Measurements from ENCODE around the gene GTF3C1.

GRCh38 chr16:27498031-27498825 lies 51.5 kb downstream of the GTF3C1 start:
- TF ChIP-seq PHF8 (conservative IDR thresholded peaks at IDR 0.05; ENCODE audit: low read depth, low read length): no peak
- no peak for TF ChIP-seq RNF2 (IDR thresholded peaks at IDR 0.05; ENCODE audit: borderline replicate concordance, low read depth, low read length, missing control alignments, poor library complexity, severe bottlenecking)
- TF ChIP-seq CTCF (IDR thresholded peaks at IDR 0.05; ENCODE audit: control extremely low read depth in 1 of 3, insufficient read depth in 1 of 3, low read depth in 1 of 3, low read length in 3 of 3): no peak
- no peak for TF ChIP-seq ASH2L (IDR thresholded peaks at IDR 0.05; ENCODE audit: low read length)
- no peak for TF ChIP-seq EP300 (IDR thresholded peaks at IDR 0.05; ENCODE audit: borderline replicate concordance in 1 of 2, low read depth in 2 of 2, low read length in 2 of 2)
- TF ChIP-seq POLR2AphosphoS5 (IDR thresholded peaks at IDR 0.05; ENCODE audit: low read depth, low read length): no peak
- no peak for TF ChIP-seq POLR2A (IDR thresholded peaks at IDR 0.05; ENCODE audit: control extremely low read depth in 1 of 2, low read depth in 2 of 2, low read length in 2 of 2)
- no peak for TF ChIP-seq TCF12 (IDR thresholded peaks at IDR 0.05; ENCODE audit: low read depth, low read length)
- no peak for TF ChIP-seq KDM5A (IDR thresholded peaks at IDR 0.05; ENCODE audit: low read length)
- TF ChIP-seq RFX5 (IDR thresholded peaks at IDR 0.05; ENCODE audit: borderline replicate concordance, low read depth, low read length): no peak
- no peak for TF ChIP-seq SAP30 (IDR thresholded peaks at IDR 0.05; ENCODE audit: insufficient read depth, insufficient replicate concordance, low read length)
- no peak for TF ChIP-seq EZH2 (IDR thresholded peaks at IDR 0.05; ENCODE audit: low read depth, low read length, severe bottlenecking)
